Neural progenitor cell (in vitro differentiated cells): ENCODE measurements around the gene RPP38. TPM values are rescaled to one million over a fixed set of nuclear protein-coding genes. Genes with fewer than 3 reads are reported as not detected.

Experiments used
- DNase-seq: peaks from one replicate; pipeline ENCODE4 v3.0.0-alpha.2; 2016; ENCODE audit warnings: low spot score
- H2AFZ ChIP-seq: fragments of 200-600 bp; sonication (generic); replicated peaks from 2 replicates; pipeline ENCODE4 v1.6.1; 2016; ENCODE audit warnings: antibody characterized with exemption
- H3F3A ChIP-seq: fragments of 200-600 bp; sonication (generic); 2 replicates; pipeline ENCODE4 v1.6.1; 2016; ENCODE audit warnings: antibody characterized with exemption, low read depth
- H3K27ac ChIP-seq: fragments of 200-600 bp; sonication (generic); 2 replicates; pipeline ENCODE4 v1.5.1; 2016; ENCODE audit warnings: mild to moderate bottlenecking
- H3K27me3 ChIP-seq: fragments of 200-600 bp; sonication (generic); 2 replicates; pipeline ENCODE4 v1.6.1; 2016; ENCODE audit warnings: mild to moderate bottlenecking, moderate library complexity
- H3K36me3 ChIP-seq: fragments of 200-600 bp; sonication (generic); 2 replicates; pipeline ENCODE4 v1.5.1; 2016
- H3K4me1 ChIP-seq: fragments of 200-600 bp; sonication (generic); 2 replicates; pipeline ENCODE4 v1.6.1; 2016; ENCODE audit warnings: mixed run types
- H3K4me2 ChIP-seq: fragments of 200-600 bp; sonication (generic); 2 replicates; pipeline ENCODE4 v1.6.1; 2016
- H3K4me3 ChIP-seq: fragments of 200-600 bp; sonication (generic); 2 replicates; pipeline ENCODE4 v1.5.1; 2016
- H3K79me2 ChIP-seq: fragments of 200-600 bp; sonication (generic); 2 replicates; pipeline ENCODE4 v1.6.1; 2016; ENCODE audit warnings: low read depth
- H3K9ac ChIP-seq: fragments of 200-600 bp; sonication (generic); 2 replicates; pipeline ENCODE4 v1.6.1; 2016
- H3K9me3 ChIP-seq: fragments of 200-600 bp; sonication (generic); 2 replicates; pipeline ENCODE4 v1.5.1; 2016; ENCODE audit warnings: low read depth
- H4K20me1 ChIP-seq: fragments of 200-600 bp; sonication (generic); 2 replicates; pipeline ENCODE4 v1.6.1; 2016; ENCODE audit warnings: low read depth
- H3K27ac Mint-ChIP-seq: 3 replicates; pipeline ENCODE4 v1.8.0; 2021; ENCODE audit warnings: mixed read lengths
- H3K27me3 Mint-ChIP-seq: 2 replicates; pipeline ENCODE4 v1.8.0; 2022; ENCODE audit warnings: low read depth, mild to moderate bottlenecking, inconsistent platforms, moderate library complexity, mixed read lengths; ENCODE audit not compliant: insufficient read depth
- H3K36me3 Mint-ChIP-seq: 3 replicates; pipeline ENCODE4 v1.8.0; 2021; ENCODE audit warnings: mixed read lengths
- H3K4me1 Mint-ChIP-seq: 3 replicates; pipeline ENCODE4 v1.8.0; 2021; ENCODE audit warnings: mixed read lengths
- H3K4me3 Mint-ChIP-seq: 3 replicates; pipeline ENCODE4 v1.8.0; 2021; ENCODE audit warnings: mild to moderate bottlenecking, moderate library complexity, mixed read lengths
- H3K9me3 Mint-ChIP-seq: 3 replicates; pipeline ENCODE4 v1.8.0; 2020; ENCODE audit warnings: mixed read lengths
- CTCF ChIP-seq: fragments of 200-600 bp; sonication (generic); IDR thresholded peaks from 2 replicates; pipeline ENCODE4 v1.5.1; 2017; ENCODE audit warnings: antibody characterized with exemption, mild to moderate bottlenecking
- EZH2 ChIP-seq: fragments of 200-600 bp; sonication (generic); IDR thresholded peaks from 2 replicates; pipeline ENCODE4 v1.6.1; 2017; ENCODE audit warnings: antibody characterized with exemption, mild to moderate bottlenecking, moderate library complexity
- EZH2phosphoT487 ChIP-seq: fragments of 200-600 bp; sonication (generic); IDR thresholded peaks from 2 replicates; pipeline ENCODE4 v1.6.1; 2017; ENCODE audit warnings: antibody characterized with exemption
- total RNA-seq: library from RNA; depleted of rRNA; stranded (reverse); fragments of >200 nt; gene quantifications from 2 replicates; pipeline ENCODE4 v1.2.3, GENCODE V29; 2015; ENCODE audit warnings: low replicate concordance

The RPP38 gene
- total RNA-seq, 1 donor from 2014 or later = 17.0 TPM

- H3K27ac Mint-ChIP-seq = no peak overlapping the region
- no peaks in the 10 kb centered on the region for H3K27me3 ChIP-seq
- no peaks in the 10 kb centered on the region for H3K36me3 Mint-ChIP-seq
- no peak overlapping the region for H2AFZ ChIP-seq
- H3K4me1 Mint-ChIP-seq = no peaks in the 10 kb centered on the region
- H3K4me3 Mint-ChIP-seq = no peak overlapping the region
- H3K27me3 Mint-ChIP-seq = peaks cover 4% of the 10 kb centered on the region
- no peaks in the 10 kb centered on the region for H3K79me2 ChIP-seq
- peaks cover 17% of the 10 kb centered on the region for H3K9me3 Mint-ChIP-seq
- H3K9ac ChIP-seq = no peak overlapping the region
- no peaks in the 10 kb centered on the region for H3K36me3 ChIP-seq
- no peak overlapping the region for H3K4me2 ChIP-seq
- no peaks in the 10 kb centered on the region for H3K4me1 ChIP-seq
- H4K20me1 ChIP-seq = no peaks in the 10 kb centered on the region
- H3K4me3 ChIP-seq = no peak overlapping the region
- TF ChIP-seq CTCF = no peak
- no peak for TF ChIP-seq EZH2
- TF ChIP-seq EZH2phosphoT487 = no peak
- H3K27ac ChIP-seq = no peak overlapping the region
- no peaks in the 10 kb centered on the region for H3K9me3 ChIP-seq
- no peak for DNase-seq
- no peaks in the 10 kb centered on the region for H3F3A ChIP-seq
These were observed 36.5 kb upstream of the RPP38 start for GRCh38 chr10:15060638-15061037.

- peaks cover under 1% of the 10 kb centered on the region for H3K36me3 Mint-ChIP-seq
- H3K4me3 Mint-ChIP-seq = no peak overlapping the region
- Histone ChIP-seq H2AFZ (no peak overlapping the region), H4K20me1 (no peaks in the 10 kb centered on the region), H3F3A (no peaks in the 10 kb centered on the region), H3K9ac (no peak overlapping the region), H3K79me2 (no peaks in the 10 kb centered on the region), H3K4me2 (no peak overlapping the region), H3K4me1 (no peaks in the 10 kb centered on the region), H3K4me3 (no peak overlapping the region), H3K27ac (no peak overlapping the region), H3K27me3 (no peaks in the 10 kb centered on the region), H3K9me3 (no peaks in the 10 kb centered on the region), H3K36me3 (no peaks in the 10 kb centered on the region)
- H3K4me1 Mint-ChIP-seq = no peaks in the 10 kb centered on the region
- no peaks in the 10 kb centered on the region for H3K27me3 Mint-ChIP-seq
- no peak overlapping the region for H3K27ac Mint-ChIP-seq
- DNase-seq = no peak
- H3K9me3 Mint-ChIP-seq = peaks cover 13% of the 10 kb centered on the region
- TF ChIP-seq EZH2 (no peak), EZH2phosphoT487 (no peak)
These were observed 30.0 kb upstream of the RPP38 start for GRCh38 chr10:15067154-15067553.

- no peaks in the 10 kb centered on the region for H3F3A ChIP-seq
- H3K36me3 Mint-ChIP-seq = peaks cover 13% of the 10 kb centered on the region
- H3K4me3 ChIP-seq = no peak overlapping the region
- no peak overlapping the region for H2AFZ ChIP-seq
- no peaks in the 10 kb centered on the region for H3K4me1 ChIP-seq
- H3K9me3 Mint-ChIP-seq = peaks cover 26% of the 10 kb centered on the region
- no peak overlapping the region for H3K27ac Mint-ChIP-seq
- no peak overlapping the region for H3K4me2 ChIP-seq
- H3K27me3 Mint-ChIP-seq = no peaks in the 10 kb centered on the region
- no peak overlapping the region for H3K4me3 Mint-ChIP-seq
- no peaks in the 10 kb centered on the region for H3K4me1 Mint-ChIP-seq
- H3K36me3 ChIP-seq = peaks cover 5% of the 10 kb centered on the region
- H3K9ac ChIP-seq = no peak overlapping the region
- no peak for DNase-seq
- no peaks in the 10 kb centered on the region for H4K20me1 ChIP-seq
- H3K9me3 ChIP-seq = peaks cover 6% of the 10 kb centered on the region
- no peaks in the 10 kb centered on the region for H3K27me3 ChIP-seq
- no peak for TF ChIP-seq EZH2phosphoT487
- no peak for TF ChIP-seq CTCF
- no peak for TF ChIP-seq EZH2
- no peak overlapping the region for H3K27ac ChIP-seq
- H3K79me2 ChIP-seq = no peaks in the 10 kb centered on the region
These were observed 28.4 kb upstream of the RPP38 start for GRCh38 chr10:15068802-15069201.

GRCh38 chr10:15069230-15069629 is 27.9 kb upstream of the RPP38 start:
- Histone ChIP-seq H2AFZ (no peak overlapping the region), H3K9me3 (peaks cover 6% of the 10 kb centered on the region), H3K36me3 (peaks cover 5% of the 10 kb centered on the region), H3K4me3 (no peak overlapping the region), H3K4me1 (no peaks in the 10 kb centered on the region), H3K4me2 (no peak overlapping the region), H4K20me1 (no peaks in the 10 kb centered on the region), H3K27ac (no peak overlapping the region), H3K27me3 (no peaks in the 10 kb centered on the region), H3K79me2 (no peaks in the 10 kb centered on the region), H3K9ac (no peak overlapping the region), H3F3A (no peaks in the 10 kb centered on the region)
- Mint-ChIP-seq H3K4me3 (no peak overlapping the region), H3K9me3 (peaks cover 27% of the 10 kb centered on the region), H3K4me1 (no peaks in the 10 kb centered on the region), H3K27me3 (no peaks in the 10 kb centered on the region), H3K36me3 (peaks cover 16% of the 10 kb centered on the region), H3K27ac (no peak overlapping the region)
- no peak for DNase-seq
- TF ChIP-seq EZH2 (no peak), CTCF (no peak), EZH2phosphoT487 (no peak)
